ENCODE data around the gene NT5C2. TPM values are rescaled to one million over a fixed set of nuclear protein-coding genes. Genes with fewer than 3 reads are reported as not detected.
"Not testable (repeated sequence)": the region's sequence is repeated elsewhere in the genome, so short reads cannot be mapped to it uniquely, and the experiment has no call there.

The NT5C2 gene
- polyA plus RNA-seq (ENCODE audit: insufficient read length), result 134 TPM

GRCh38 chr10:103193107-103193819, at the start of gene NT5C2:
Gene NT5C2 (minus strand): TSS chr10:103193272. CDS start chr10:103174958, 18,314 bp downstream.
- peak; percentile 50 for DNase-seq (ENCODE audit: low read depth)

GRCh38 chr10:103241262-103242011, 48.4 kb upstream of the NT5C2 start:
- no peak for DNase-seq (ENCODE audit: low read depth)

GRCh38 chr10:103238506-103239252, 45.6 kb upstream of the NT5C2 start:
- DNase-seq (ENCODE audit: low read depth), result no peak

- DNase-seq (ENCODE audit: low read depth), result no peak
These were observed 42.7 kb upstream of the NT5C2 start for GRCh38 chr10:103235775-103236174.

- DNase-seq (ENCODE audit: low read depth), result no peak
These were observed 39.9 kb upstream of the NT5C2 start for GRCh38 chr10:103232772-103233488.

GRCh38 chr10:103232131-103232673, 39.1 kb upstream of the NT5C2 start:
- no peak for DNase-seq (ENCODE audit: low read depth)

- no peak for DNase-seq (ENCODE audit: low read depth)
These were observed 38.0 kb upstream of the NT5C2 start for GRCh38 chr10:103231047-103231551.

GRCh38 chr10:103227416-103227815, 34.3 kb upstream of the NT5C2 start:
- no peak for DNase-seq (ENCODE audit: low read depth)

GRCh38 chr10:103225939-103226338, 32.9 kb upstream of the NT5C2 start:
- DNase-seq (ENCODE audit: low read depth), result no peak

- not testable (repeated sequence) for DNase-seq (ENCODE audit: low read depth)
These were observed 31.6 kb upstream of the NT5C2 start for GRCh38 chr10:103224721-103225120.

GRCh38 chr10:103224133-103224532, 31.1 kb upstream of the NT5C2 start:
- no peak for DNase-seq (ENCODE audit: low read depth)

GRCh38 chr10:103216362-103216761, 23.3 kb upstream of the NT5C2 start:
- not testable (repeated sequence) for DNase-seq (ENCODE audit: low read depth)

GRCh38 chr10:103215601-103216000, 22.5 kb upstream of the NT5C2 start:
- DNase-seq (ENCODE audit: low read depth), result no peak

GRCh38 chr10:103210262-103210661, 17.2 kb upstream of the NT5C2 start:
- DNase-seq (ENCODE audit: low read depth), result not testable (repeated sequence)

GRCh38 chr10:103207643-103208042, 14.6 kb upstream of the NT5C2 start:
- DNase-seq (ENCODE audit: low read depth), result not testable (repeated sequence)

GRCh38 chr10:103207141-103207540, 14.1 kb upstream of the NT5C2 start:
- DNase-seq (ENCODE audit: low read depth), result no peak

- not testable (repeated sequence) for DNase-seq (ENCODE audit: low read depth)
These were observed 13.6 kb upstream of the NT5C2 start for GRCh38 chr10:103206715-103207114.

- DNase-seq (ENCODE audit: low read depth), result not testable (repeated sequence)
These were observed 12.3 kb upstream of the NT5C2 start for GRCh38 chr10:103205401-103205800.

- DNase-seq (ENCODE audit: low read depth), result no peak
These were observed 11.5 kb upstream of the NT5C2 start for GRCh38 chr10:103204353-103205255.

- no peak for DNase-seq (ENCODE audit: low read depth)
These were observed 10.4 kb upstream of the NT5C2 start for GRCh38 chr10:103203466-103203865.

Measured in forelimb muscle (tissue), 1 donor.